Fibroblast of lung (primary cell): ENCODE results near the gene PIK3CD.

Experiments
- EZH2 ChIP-seq: IDR thresholded peaks from 2 replicates; pipeline ENCODE4 v1.5.1; 2012; ENCODE audit warnings: low read length, control low read depth, mild to moderate bottlenecking; ENCODE audit errors: missing control alignments
- TF ChIP-seq, protein P1 (sequence below), 2 donors: IDR thresholded peaks in 1 of 2; conservative IDR thresholded peaks in 1 of 2; 1 replicate in 1 of 2; 2 replicates in 1 of 2; pipeline ENCODE4 v1.5.1; 2011 to 2012; ENCODE audit warnings: low read length in 2 of 2, control low read depth in 1 of 2, inconsistent platforms in 1 of 2, low read depth in 1 of 2, mild to moderate bottlenecking in 1 of 2

DNA sequence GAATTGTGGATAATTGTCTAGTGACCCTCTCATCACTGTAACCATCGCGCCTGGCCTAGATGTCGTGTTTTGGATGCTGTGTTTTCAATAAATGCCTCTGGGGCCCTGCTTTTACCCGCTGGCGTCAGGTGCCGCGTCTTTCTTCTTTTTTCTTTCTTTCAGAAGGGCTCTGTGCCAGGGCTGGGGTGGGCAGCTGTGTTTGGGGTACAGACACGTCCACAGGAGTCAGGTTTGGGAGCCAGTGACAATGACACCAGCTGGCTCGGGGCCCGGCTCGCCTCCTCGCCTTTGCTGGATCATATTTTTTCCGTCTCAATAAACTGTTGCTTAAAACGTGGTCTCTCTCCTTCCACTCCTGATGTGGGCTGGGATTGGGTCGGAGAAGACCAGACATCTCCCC lies 46.7 kb upstream of the PIK3CD start:
- TF ChIP-seq, protein P1, sequence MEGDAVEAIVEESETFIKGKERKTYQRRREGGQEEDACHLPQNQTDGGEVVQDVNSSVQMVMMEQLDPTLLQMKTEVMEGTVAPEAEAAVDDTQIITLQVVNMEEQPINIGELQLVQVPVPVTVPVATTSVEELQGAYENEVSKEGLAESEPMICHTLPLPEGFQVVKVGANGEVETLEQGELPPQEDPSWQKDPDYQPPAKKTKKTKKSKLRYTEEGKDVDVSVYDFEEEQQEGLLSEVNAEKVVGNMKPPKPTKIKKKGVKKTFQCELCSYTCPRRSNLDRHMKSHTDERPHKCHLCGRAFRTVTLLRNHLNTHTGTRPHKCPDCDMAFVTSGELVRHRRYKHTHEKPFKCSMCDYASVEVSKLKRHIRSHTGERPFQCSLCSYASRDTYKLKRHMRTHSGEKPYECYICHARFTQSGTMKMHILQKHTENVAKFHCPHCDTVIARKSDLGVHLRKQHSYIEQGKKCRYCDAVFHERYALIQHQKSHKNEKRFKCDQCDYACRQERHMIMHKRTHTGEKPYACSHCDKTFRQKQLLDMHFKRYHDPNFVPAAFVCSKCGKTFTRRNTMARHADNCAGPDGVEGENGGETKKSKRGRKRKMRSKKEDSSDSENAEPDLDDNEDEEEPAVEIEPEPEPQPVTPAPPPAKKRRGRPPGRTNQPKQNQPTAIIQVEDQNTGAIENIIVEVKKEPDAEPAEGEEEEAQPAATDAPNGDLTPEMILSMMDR (conservative IDR thresholded peaks at IDR 0.05 in 1 of 2, IDR thresholded peaks at IDR 0.05 in 1 of 2; ENCODE audit: low read depth in 1 of 2, low read length in 2 of 2): no peak
- no peak for TF ChIP-seq EZH2
